Thyroid gland (tissue), 4 donors: Measurements from ENCODE around the gene FMO4.

ENCODE experiments used
- POLR2A ChIP-seq, 2 donors: fragments of 450-650 bp; IDR thresholded peaks; one replicate each; pipeline ENCODE4 v1.6.1; 2017; ENCODE audit warnings: antibody characterized with exemption in 2 of 2, mild to moderate bottlenecking in 2 of 2, moderate library complexity in 1 of 2
- TF ChIP-seq, protein P1 (sequence below), 6 experiments: fragments of 200-600 bp in 3 of 6; fragments of 450-650 bp in 3 of 6; sonication (generic) in 3 of 6; IDR thresholded peaks; one replicate each; pipeline ENCODE4 v1.5.1; 2016 to 2019; ENCODE audit warnings: antibody characterized with exemption in 6 of 6, mild to moderate bottlenecking in 2 of 6, inconsistent platforms in 1 of 6, moderate library complexity in 1 of 6

DNA sequence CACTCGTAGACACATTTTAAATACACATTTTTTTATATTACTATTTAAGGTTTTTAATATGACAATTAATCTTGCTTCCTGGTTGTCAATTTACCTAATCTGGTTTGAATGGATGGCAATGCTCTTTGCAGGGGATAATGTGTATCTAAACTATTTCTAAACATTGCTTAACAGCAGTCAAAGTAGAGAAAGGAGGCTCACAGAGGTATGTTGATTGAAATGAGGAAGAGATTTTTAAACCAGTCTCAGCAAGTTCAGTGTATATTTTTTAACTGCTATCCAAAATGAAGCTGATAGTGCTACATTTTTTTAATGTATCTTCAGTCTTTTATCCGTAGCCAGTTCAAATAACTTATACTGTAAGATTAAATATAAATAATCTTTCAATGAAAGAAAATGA, 48.3 kb upstream of the FMO4 start:
- TF ChIP-seq POLR2A (IDR thresholded peaks at IDR 0.05) = no peak
- TF ChIP-seq, protein P1, sequence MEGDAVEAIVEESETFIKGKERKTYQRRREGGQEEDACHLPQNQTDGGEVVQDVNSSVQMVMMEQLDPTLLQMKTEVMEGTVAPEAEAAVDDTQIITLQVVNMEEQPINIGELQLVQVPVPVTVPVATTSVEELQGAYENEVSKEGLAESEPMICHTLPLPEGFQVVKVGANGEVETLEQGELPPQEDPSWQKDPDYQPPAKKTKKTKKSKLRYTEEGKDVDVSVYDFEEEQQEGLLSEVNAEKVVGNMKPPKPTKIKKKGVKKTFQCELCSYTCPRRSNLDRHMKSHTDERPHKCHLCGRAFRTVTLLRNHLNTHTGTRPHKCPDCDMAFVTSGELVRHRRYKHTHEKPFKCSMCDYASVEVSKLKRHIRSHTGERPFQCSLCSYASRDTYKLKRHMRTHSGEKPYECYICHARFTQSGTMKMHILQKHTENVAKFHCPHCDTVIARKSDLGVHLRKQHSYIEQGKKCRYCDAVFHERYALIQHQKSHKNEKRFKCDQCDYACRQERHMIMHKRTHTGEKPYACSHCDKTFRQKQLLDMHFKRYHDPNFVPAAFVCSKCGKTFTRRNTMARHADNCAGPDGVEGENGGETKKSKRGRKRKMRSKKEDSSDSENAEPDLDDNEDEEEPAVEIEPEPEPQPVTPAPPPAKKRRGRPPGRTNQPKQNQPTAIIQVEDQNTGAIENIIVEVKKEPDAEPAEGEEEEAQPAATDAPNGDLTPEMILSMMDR (IDR thresholded peaks at IDR 0.05) = no peak
